GM10266 (cell line): ENCODE measurements around the gene MGAT1.
"Not testable (repeated sequence)": the region's sequence is repeated elsewhere in the genome, so short reads cannot be mapped to it uniquely, and the experiment has no call there.

ENCODE experiments used
- DNase-seq: peaks from one replicate; pipeline ENCODE4 v3.0.0; 2012; ENCODE audit errors: extremely low spot score
- CTCF ChIP-seq: IDR thresholded peaks from 2 replicates; pipeline ENCODE4 v1.5.1; 2012; ENCODE audit warnings: mild to moderate bottlenecking, low read depth; ENCODE audit not compliant: control insufficient read depth, insufficient read depth; ENCODE audit errors: missing control alignments

MGAT1 gene

DNA sequence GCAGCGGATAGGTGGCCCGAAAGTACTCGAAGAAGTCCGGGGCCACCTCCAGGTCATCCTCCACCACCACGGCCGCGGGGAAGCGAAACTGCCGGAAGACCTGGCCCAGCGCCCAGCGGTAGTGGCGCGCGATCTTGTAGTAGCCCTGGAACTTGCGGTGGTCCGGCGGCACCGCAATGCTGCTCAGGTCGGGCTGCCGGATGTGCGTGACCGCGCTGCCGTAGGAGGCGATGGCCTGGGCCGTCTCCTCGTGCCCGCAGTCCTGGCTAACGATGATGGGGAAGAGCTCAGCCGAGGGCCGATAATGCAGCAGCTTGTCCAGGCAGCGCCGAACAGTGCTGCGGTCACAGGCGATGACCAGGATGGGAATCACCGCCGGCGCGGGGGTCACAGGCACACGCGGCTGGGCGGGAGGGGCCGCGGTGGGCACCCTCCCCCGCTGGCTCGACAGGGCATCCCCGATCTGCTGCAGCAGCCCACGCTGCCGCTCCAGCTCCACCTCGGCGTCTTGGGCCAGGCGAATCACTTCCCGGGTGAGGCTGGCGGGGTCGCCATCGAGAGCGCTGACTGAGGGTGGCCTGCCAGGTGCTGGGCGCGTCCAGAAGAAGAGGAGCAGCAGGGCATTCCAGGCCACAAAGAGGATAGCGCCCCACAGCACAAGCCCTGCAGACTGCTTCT is 10.2 kb downstream of the MGAT1 start:
- DNase-seq, result no peak
- TF ChIP-seq CTCF, result no peak

DNA sequence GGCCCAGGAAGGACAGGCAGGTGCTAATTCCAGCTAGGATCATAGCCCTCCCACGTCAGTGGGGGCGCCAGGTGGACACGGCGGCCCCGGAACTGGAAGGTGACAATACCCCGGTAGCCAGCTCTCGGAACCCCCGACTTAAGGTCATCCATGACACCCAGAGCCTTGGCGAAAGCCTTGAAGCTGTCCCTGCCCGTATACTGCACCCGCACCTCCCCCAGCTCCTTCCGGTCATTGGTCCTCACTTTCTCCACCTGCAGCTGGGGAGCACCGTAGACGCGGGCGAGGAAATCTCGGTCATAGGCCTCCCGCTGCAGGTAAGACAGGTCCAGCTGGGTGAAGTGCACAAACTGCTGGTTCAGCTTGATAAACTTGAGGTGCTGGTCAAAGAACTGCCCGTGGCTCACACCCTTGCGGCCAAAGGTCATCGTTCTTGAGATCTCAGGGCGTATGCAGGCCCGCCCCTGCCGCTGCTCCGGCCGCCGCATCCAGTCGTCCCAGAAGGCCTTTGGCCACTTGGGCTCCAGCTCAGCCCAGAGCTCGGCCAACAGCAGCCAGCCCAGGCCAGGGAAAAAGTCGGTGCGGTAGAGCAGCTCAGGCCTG is 10.9 kb downstream of the MGAT1 start:
- DNase-seq, result no peak
- TF ChIP-seq CTCF, result no peak

DNA sequence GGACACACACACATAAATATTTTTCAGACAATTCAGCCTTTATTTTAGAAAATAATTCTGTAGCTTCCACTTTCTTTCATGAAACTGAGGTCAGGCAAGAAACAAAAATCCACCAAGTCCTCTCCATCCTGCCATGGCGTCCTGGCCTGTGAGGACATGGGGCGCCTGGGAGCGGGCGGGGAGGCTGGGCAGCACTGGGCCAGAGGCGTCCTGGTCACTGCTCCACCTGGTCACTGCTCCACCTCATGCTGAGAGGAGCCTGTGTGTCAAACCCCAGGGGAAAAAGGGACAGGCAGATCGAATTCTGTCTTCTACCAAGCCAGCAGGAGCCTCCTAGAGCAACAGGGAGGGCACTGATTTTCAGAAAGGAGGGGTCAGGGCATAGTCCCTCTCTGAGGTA is 12.1 kb downstream of the MGAT1 start:
- no peak for DNase-seq
- TF ChIP-seq CTCF, result no peak

DNA sequence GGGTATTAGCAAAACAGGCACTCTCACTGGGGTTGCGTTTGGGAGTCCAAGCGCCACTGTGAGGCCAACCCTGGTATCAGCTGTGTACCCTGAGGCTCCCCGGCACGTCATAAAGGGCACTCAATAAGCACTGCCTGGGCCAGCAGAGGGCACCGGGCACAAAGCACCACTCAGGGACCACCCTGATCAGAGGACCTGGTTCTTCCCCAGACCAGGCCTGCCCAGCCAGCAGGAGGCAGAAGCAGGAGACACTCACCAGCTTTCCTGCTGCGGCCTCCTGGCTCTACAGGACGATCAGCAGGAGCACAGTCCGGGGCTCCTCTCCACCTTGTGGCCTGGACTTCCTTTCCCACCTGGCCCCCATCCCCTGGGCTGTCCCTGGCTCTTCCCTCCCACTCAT is 12.6 kb downstream of the MGAT1 start:
- TF ChIP-seq CTCF, result peak; percentile 13
- no peak for DNase-seq

DNA sequence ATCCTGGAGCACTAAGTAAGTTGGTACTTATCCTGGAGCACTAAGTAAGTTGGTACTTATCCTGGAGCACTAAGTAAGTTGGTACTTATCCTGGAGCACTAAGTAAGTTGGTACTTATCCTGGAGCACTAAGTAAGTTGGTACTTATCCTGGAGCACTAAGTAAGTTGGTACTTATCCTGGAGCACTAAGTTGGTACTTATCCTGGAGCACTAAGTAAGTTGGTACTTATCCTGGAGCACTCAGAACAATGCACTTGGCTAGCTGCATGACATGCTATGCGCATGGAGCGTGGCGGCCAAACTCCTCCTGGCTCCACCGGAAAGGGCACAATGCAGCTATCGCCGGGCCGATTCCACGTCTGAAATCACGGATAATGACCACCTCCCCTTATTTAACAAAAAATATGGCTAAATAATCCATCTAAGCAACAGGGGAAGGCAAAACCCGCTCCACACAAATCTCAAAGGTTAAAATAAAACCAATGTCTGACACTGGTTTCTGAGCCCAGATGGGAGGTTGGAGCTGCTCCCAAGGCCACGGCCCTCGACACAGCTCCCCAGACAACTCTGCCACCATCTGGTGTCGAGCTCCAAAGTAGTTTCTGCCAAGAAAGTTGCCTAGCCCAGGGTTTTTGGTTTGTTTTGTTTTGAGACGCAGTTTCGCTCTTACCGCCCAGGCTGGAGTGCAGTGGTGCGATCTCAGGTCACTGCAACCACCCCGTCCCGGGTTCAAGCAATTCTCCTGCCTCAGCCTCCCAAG is 13.8 kb downstream of the MGAT1 start:
- not testable (repeated sequence) for DNase-seq

- DNase-seq, result no peak
- TF ChIP-seq CTCF, result no peak
Observed at GRCh38 chr5:180787711-180788431, 14.7 kb downstream of the MGAT1 start.

DNA sequence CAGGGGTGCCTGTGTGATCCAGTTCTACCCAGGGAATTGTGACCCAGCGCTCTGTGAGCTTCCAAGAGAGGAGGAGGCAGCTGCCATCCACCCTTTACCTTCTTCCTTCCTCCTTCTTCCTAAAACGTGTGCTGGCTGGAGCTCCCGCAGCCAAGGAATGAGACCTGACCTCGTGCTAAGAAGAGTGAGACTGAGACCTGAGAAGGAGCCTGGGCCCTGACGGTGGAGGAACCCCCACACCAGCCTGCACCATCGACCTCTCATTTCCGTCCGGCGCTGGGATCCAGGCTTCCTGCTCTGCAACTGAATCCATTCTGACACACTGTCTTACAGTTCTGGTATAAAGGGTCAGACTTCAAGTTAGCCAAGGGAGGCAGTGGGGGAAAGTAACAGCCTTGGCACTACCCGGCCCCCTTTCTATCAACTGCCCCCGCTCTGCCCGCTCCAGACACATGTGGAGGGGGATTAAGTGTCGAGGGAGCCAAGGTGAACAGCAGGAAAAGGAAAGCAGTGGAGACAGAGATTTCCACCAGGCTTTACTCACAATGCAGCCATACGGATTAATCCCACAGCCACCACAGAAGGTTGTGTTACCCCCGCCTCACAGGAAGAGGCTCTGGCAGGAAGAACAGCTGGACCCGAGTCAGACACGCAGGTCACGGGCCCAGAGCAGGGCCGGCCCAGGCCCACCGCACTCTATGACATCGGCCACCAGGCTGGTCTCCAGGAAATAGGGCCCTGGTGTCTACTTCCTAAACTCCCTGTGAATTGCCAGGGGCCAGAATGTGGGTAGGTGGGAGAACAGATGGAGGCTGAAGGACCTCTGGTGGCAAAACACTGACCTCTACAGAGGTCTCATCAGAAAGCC is 15.8 kb downstream of the MGAT1 start:
- DNase-seq, result no peak
- TF ChIP-seq CTCF, result no peak
